Peyer's patch (tissue), 4 donors: ENCODE data around the gene MAT2A. TPM values are rescaled to one million over a fixed set of nuclear protein-coding genes. Genes with fewer than 3 reads are reported as not detected.
"Not testable (repeated sequence)": the region's sequence is repeated elsewhere in the genome, so short reads cannot be mapped to it uniquely, and the experiment has no call there.

Experiments used
- DNase-seq, 3 donors: peaks; one replicate each; pipeline ENCODE4 v3.0.0-alpha.2; 2017 to 2019
- H3K27ac ChIP-seq, 4 donors: fragments of 200-600 bp; sonication (generic); one replicate each; pipeline ENCODE4 v1.5.1; 2016 to 2019
- H3K27me3 ChIP-seq, 2 donors: fragments of 200-600 bp; sonication (generic); one replicate each; pipeline ENCODE4 v1.5.1; 2019
- H3K36me3 ChIP-seq, 3 donors: fragments of 200-600 bp; sonication (generic); one replicate each; pipeline ENCODE4 v1.5.1; 2016 to 2019
- H3K4me1 ChIP-seq, 4 donors: fragments of 200-600 bp; sonication (generic); one replicate each; pipeline ENCODE4 v1.5.1; 2016 to 2019
- H3K4me3 ChIP-seq, 4 donors: fragments of 200-600 bp; sonication (generic); 1 replicate in 3 of 4; 2 replicates in 1 of 4; pipeline ENCODE4 v1.5.1; 2016 to 2019; ENCODE audit warnings: mild to moderate bottlenecking in 1 of 4
- H3K9me3 ChIP-seq, 4 donors: fragments of 200-600 bp; sonication (generic); one replicate each; pipeline ENCODE4 v1.5.1; 2016 to 2019; ENCODE audit warnings: mild to moderate bottlenecking in 1 of 4
- CTCF ChIP-seq, 6 experiments: fragments of 450-650 bp in 4 of 6; fragments of 200-600 bp in 2 of 6; sonication (generic) in 1 of 6; IDR thresholded peaks; one replicate each; pipeline ENCODE4 v1.5.1; 2017 to 2019; ENCODE audit warnings: antibody characterized with exemption in 6 of 6, mild to moderate bottlenecking in 3 of 6, moderate library complexity in 1 of 6
- POLR2A ChIP-seq, 2 donors: fragments of 450-650 bp; IDR thresholded peaks; one replicate each; pipeline ENCODE4 v1.5.1; 2017; ENCODE audit warnings: antibody characterized with exemption in 2 of 2, mild to moderate bottlenecking in 2 of 2, moderate library complexity in 2 of 2
- small RNA-seq, 2 donors: library from RNA; depleted of rRNA; stranded (forward); fragments of <200 nt; gene quantifications; one replicate each; pipeline ENCODE3, GENCODE V24; 2016
- total RNA-seq, 4 donors: library from RNA; depleted of rRNA; stranded (reverse); fragments of >200 nt; gene quantifications; one replicate each; pipeline ENCODE4 v1.1.0, GENCODE V29; 2016

The MAT2A gene
- total RNA-seq, 4 donors from 2014 or later = 113 to 189 (median 140) TPM

GRCh38 chr2:85590950-85591349 is 52.0 kb downstream of the MAT2A start:
- H3K27ac ChIP-seq = peak overlapping the region; percentile 26 to 57 (median 40)

GRCh38 chr2:85591563-85591962 is 52.6 kb downstream of the MAT2A start:
- no peaks in the 10 kb centered on the region for H3K27me3 ChIP-seq
- no peaks in the 10 kb centered on the region for H3K9me3 ChIP-seq
- no peaks in the 10 kb centered on the region for H3K36me3 ChIP-seq
- no peak for TF ChIP-seq CTCF (IDR thresholded peaks at IDR 0.05)
- no peak for TF ChIP-seq POLR2A (IDR thresholded peaks at IDR 0.05)
- H3K27ac ChIP-seq = peak overlapping the region in 2 of 4 donors; percentile 26 to 57
- H3K4me3 ChIP-seq = no peak overlapping the region
- peaks cover 5 to 46% (median 9%) of the 10 kb centered on the region in 4 donors for H3K4me1 ChIP-seq
- DNase-seq = no peak

More at GRCh38 chr2:85590950-85591349, 52.0 kb downstream of the MAT2A start:
- peaks cover 3 to 47% (median 6%) of the 10 kb centered on the region in 4 donors for H3K4me1 ChIP-seq
- no peak overlapping the region for H3K4me3 ChIP-seq
- H3K9me3 ChIP-seq = no peaks in the 10 kb centered on the region
- TF ChIP-seq POLR2A (IDR thresholded peaks at IDR 0.05) (no peak), CTCF (IDR thresholded peaks at IDR 0.05) (no peak)
- no peaks in the 10 kb centered on the region for H3K36me3 ChIP-seq
- no peak for DNase-seq
- H3K27me3 ChIP-seq = no peaks in the 10 kb centered on the region

DNA sequence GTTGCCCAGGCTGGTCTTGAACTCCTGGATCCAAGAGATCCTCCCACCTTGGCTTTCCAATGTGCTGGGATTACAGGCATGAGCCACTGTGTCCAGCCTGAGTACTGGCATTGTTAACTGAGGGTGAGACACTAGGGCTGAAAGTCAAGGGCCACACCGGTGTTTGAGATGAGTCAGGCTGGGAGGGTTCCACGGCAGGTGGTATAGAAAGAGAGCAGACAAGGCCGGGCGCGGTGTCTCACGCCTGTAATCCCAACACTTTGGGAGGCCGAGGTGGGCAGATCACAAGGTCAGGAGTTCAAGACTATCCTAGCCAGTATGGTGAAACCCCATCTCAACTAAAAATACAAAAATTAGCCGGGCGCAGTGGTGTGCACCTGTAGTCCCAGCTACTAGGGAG is 53.3 kb downstream of the MAT2A start:
- not testable (repeated sequence) for H3K9me3 ChIP-seq

GRCh38 chr2:85593023-85593422 is 54.1 kb downstream of the MAT2A start:
- DNase-seq = no peak
- H3K4me3 ChIP-seq = no peak overlapping the region
- no peaks in the 10 kb centered on the region for H3K27me3 ChIP-seq
- peaks cover 9 to 53% (median 11%) of the 10 kb centered on the region in 4 donors for H3K4me1 ChIP-seq
- no peak overlapping the region for H3K27ac ChIP-seq
- no peak for TF ChIP-seq CTCF (IDR thresholded peaks at IDR 0.05)
- H3K36me3 ChIP-seq = peaks cover 0 to 8% (median 0%) of the 10 kb centered on the region in 3 donors
- no peaks in the 10 kb centered on the region for H3K9me3 ChIP-seq

More for the DNA sequence above, 53.3 kb downstream of the MAT2A start:
- not testable (repeated sequence) for H3K36me3 ChIP-seq, H3K4me3 ChIP-seq, H3K27me3 ChIP-seq, H3K27ac ChIP-seq
- H3K4me1 ChIP-seq = peaks cover 9 to 50% (median 11%) of the 10 kb centered on the region in 4 donors
- DNase-seq = peak in 1 of 3 donors; percentile 61

Small RNAs within 50 kb of the gene (small RNA-seq; reads per million reads assigned to genes)
- 0 reads per million in 2 donors for gene RN7SL126P

Other genes with a start within 250 kb of the MAT2A start
- 100 to 1,000 TPM; 220 to 296 (median 250) TPM for gene TGOLN2, start 211.2 kb upstream of the MAT2A start, total RNA-seq
- gene RETSAT, start 184.6 kb upstream of the MAT2A start, total RNA-seq = 100 to 1,000 TPM in 3 of 4 donors, 10 to 100 TPM in 1; 47.0 to 719 (median 473) TPM
- 10 to 100 TPM; 28.1 to 49.4 (median 45.8) TPM for gene ELMOD3, start 184.4 kb upstream of the MAT2A start, total RNA-seq
- 10 to 100 TPM; 22.4 to 61.9 (median 33.2) TPM for gene CAPG, start 128.8 kb upstream of the MAT2A start, total RNA-seq
- gene SH2D6, start 120.5 kb upstream of the MAT2A start, total RNA-seq = 10 to 100 TPM; 12.4 to 38.0 (median 15.2) TPM
- gene GGCX, start 22.3 kb downstream of the MAT2A start, total RNA-seq = 10 to 100 TPM; 21.3 to 38.0 (median 31.1) TPM
- 100 to 1,000 TPM in 2 of 4 donors, 10 to 100 TPM in 2; 75.1 to 189 (median 112) TPM for gene VAMP8, start 38.4 kb downstream of the MAT2A start, total RNA-seq
- 10 to 100 TPM in 3 of 4 donors, 1 to 10 TPM in 1; 6.5 to 18.2 (median 16.0) TPM for gene VAMP5, start 45.3 kb downstream of the MAT2A start, total RNA-seq
- 100 to 1,000 TPM in 3 of 4 donors, 10 to 100 TPM in 1; 73.4 to 182 (median 134) TPM for gene RNF181, start 56.6 kb downstream of the MAT2A start, total RNA-seq
- gene TMEM150A, start 63.5 kb downstream of the MAT2A start, total RNA-seq = 10 to 100 TPM in 2 of 4 donors, 1 to 10 TPM in 2; 7.5 to 24.0 (median 15.5) TPM
- gene C2orf68, start 72.9 kb downstream of the MAT2A start, total RNA-seq = 10 to 100 TPM; 20.5 to 34.0 (median 25.9) TPM
- gene USP39, start 77.0 kb downstream of the MAT2A start, total RNA-seq = 100 to 1,000 TPM in 1 of 4 donors, 10 to 100 TPM in 3; 49.2 to 116 (median 64.6) TPM
- gene SFTPB, start 129.0 kb downstream of the MAT2A start, total RNA-seq = 1 to 10 TPM in 1 of 4 donors, not detected in 3; 1.7 TPM
- gene GNLY, start 155.2 kb downstream of the MAT2A start, total RNA-seq = 10 to 100 TPM in 2 of 4 donors, 1 to 10 TPM in 1, not detected in 1; 1.7 to 15.3 (median 10.5) TPM
- gene ATOH8, start 214.8 kb downstream of the MAT2A start, total RNA-seq = 10 to 100 TPM in 2 of 4 donors, 1 to 10 TPM in 2; 5.3 to 35.5 (median 13.9) TPM